Renal cortical epithelial cell (primary cell): ENCODE results near the gene DRAXIN. TPM values are rescaled to one million over a fixed set of nuclear protein-coding genes. Genes with fewer than 3 reads are reported as not detected.

Experiments used
- DNase-seq: peaks from one replicate; pipeline ENCODE4 v3.0.0-alpha.2; 2011; ENCODE audit warnings: low read depth
- total RNA-seq: library from RNA; depleted of rRNA; stranded (reverse); fragments of >200 nt; gene quantifications from 2 replicates; pipeline ENCODE4 v1.2.3, GENCODE V29; 2014

Gene DRAXIN
- total RNA-seq, 1 donor from 2014 or later, result 0.05 TPM

DNA sequence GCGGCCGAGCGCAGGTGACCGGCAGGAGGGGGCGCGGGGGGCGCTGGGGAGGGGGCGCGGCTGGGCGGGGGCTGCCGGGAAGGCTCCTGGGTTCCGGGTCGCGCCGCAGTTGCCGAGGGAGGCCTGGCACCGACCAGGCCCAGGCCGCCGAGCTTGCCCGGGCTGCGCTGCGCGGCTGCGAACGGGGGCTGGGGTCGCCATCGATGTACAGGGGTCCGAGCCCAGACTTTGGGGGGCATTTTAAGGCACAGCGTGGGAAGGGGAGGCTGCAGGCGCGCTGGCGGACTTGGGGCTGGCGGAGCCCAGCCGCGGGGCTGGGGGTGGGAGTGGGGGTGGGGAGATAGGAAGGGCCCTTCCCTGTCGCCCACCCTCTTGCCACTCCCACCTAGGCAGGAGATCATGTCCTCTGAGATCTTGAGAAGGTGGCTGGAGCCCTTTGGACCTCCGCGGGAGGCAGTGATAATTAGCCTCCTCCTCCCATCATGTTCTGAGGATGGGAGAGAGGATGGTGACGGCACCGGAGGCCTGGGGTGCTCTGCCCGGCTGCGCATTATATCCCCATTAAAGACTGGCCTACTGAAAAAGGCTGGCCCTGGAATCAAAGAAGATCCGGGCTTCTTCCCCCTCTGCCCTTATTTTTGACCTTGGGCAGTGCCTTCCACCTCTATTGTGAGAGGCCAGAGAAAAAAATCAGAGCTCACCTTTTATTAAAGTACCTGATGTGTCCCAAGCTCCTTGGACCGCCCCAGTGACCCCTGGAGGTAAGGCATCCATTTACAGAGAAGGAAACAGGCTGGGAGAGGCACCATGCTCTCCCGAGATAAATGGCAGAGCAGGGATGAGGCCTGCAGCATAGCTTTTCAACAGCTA is 36.3 kb upstream of the DRAXIN start:
- no peak for DNase-seq

DNA sequence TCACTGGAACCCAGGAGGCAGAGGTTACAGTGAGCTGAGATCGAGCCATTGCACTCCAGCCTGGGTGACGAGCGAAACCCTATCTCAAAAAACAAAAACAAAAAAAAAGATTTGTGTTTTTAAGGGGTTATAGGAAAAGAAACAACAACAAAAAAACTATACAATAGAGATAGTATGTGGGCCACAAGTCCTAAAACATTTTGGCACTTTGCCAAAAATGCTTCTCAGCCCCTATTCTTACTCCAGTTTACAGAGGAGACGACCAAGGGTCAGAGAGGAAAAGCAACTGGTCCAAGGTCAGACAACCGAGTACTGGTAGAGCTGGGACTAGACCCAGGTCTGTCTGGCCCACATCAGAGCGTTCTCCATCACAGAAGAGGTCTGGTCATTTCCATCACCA is 33.9 kb upstream of the DRAXIN start:
- DNase-seq, result no peak

GRCh38 chr1:11658542-11658941 is 33.0 kb upstream of the DRAXIN start:
- DNase-seq, result no peak

- DNase-seq, result no peak
These were observed 31.8 kb upstream of the DRAXIN start for GRCh38 chr1:11659748-11660147.

DNA sequence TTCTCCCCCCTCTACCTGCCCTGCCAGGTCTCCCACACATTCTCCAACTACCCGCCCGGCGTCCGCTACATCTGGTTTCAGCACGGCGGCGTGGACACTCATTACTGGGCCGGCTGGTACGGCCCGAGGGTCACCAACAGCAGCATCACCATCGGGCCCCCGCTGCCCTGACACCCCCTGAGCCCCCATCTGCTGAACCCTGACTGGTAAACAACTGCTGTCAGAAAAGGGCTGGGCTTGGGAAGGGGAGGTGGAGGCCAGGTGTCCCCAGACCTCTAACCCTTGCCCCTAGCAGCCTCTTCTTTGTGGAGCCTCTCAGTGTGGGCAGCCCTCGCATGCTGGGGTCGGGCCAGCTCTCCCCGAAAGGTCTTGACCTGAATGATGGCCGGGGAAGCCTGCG is 30.4 kb upstream of the DRAXIN start:
- DNase-seq, result no peak

DNA sequence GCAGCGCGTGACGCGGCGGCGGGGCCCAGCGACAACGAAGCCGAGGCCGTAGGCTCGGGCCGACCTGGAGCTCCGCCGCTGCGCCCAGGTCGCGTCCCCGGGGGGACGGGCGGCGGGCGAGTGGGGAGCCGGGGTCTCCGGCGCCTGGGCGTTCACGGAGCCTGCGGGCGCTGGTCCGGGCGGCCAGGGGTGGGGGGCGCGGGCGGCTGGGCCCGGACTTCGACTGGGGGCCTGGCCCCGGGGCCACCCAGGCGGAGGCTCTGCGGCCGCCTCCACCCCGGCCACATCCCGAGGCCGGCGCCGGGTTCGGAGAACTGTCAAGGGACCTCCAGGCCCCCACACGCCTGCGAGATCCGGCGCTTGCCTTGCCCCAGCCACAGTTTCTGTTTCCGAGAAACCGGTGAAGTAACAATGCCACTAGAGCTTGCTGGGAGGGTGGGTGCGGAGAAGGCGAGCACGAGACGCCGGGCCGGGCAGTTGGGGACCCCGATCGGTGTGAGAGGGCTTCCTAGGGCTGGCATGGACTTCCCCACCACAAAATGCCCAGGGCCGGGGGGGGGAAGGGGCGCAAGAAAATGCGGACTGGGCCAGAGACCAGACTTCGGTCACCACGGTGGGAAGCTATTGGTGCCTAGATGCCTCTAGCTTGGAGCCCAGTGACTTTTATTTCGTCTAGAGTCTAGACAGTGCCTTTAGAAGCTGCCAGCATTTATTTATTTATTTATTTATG is 27.0 kb upstream of the DRAXIN start:
- DNase-seq, result no peak

DNA sequence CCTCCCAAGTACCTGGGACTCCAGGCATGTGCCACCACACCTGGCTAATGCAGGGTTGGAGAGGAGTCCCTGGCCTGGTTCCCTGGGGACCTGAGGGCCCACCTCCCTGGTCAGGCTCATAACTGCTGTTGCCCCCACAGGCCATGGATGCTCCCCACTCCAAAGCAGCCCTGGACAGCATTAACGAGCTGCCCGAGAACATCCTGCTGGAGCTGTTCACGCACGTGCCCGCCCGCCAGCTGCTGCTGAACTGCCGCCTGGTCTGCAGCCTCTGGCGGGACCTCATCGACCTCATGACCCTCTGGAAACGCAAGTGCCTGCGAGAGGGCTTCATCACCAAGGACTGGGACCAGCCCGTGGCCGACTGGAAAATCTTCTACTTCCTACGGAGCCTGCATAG is 23.0 kb upstream of the DRAXIN start:
- DNase-seq, result no peak

- DNase-seq, result no peak
These were observed 20.8 kb upstream of the DRAXIN start for GRCh38 chr1:11670747-11671146.

- DNase-seq, result no peak
These were observed 20.3 kb upstream of the DRAXIN start for GRCh38 chr1:11671205-11671543.

GRCh38 chr1:11671544-11672286 is 19.8 kb upstream of the DRAXIN start:
- no peak for DNase-seq

GRCh38 chr1:11673089-11673769 is 18.3 kb upstream of the DRAXIN start:
- no peak for DNase-seq

GRCh38 chr1:11674488-11674887 is 17.0 kb upstream of the DRAXIN start:
- DNase-seq, result no peak

DNA sequence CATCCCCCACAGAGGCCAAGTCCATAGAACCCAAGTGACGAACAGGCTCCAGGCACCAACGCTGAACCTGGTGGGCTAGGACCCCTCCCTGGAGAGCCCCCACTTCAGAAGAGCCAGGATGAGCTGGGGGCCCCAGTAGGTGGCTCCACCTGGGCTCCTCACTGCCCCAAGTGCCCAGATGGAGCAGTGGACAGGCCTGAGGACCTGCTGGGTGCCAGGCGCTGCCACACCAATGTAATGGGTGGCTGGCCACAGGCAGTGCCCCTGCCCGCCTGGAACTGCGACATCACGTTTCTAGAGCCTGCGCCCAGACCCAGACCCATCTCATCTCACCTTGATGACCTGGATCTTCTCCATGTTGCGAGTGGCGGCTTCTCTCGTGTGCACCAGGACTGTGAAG is 16.2 kb upstream of the DRAXIN start:
- DNase-seq, result no peak

DNA sequence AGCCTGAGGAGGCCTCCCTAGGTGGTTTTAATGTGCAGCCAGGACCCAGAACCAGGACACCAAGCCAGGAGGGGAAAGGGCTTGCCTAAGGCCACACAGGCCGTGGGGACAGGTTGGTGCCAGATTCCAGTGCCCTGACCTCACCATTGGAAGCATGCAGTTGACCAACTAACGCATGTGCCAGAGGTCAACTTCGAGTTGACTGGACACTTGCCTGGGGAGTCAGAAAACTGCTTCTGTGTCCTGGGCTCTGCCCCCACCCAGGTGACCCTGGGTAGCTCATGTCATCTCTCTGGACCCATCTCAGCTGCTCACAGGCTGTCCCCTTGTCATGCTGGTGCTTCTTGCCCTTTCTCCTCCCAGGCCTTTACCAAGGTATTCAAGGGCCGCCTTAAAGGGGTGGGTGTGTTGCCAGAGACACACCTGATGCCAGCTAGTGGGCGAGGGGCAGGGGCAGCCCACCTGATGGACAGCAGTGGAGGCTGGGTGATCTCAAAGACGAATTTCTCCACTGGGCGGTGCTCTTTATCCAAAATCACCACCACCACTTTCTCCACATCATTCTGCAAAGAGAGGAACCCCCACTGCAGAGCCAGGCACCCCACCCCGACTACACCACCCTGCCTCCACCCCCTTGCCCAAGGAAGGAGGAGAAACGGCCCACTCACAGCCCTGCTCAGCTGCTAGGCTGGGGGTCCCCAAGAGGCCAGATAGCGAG is 15.0 kb upstream of the DRAXIN start:
- no peak for DNase-seq

- no peak for DNase-seq
These were observed 13.1 kb upstream of the DRAXIN start for GRCh38 chr1:11678442-11678841.

GRCh38 chr1:11680270-11681070 is 11.0 kb upstream of the DRAXIN start:
- peak; percentile 6 for DNase-seq

DNA sequence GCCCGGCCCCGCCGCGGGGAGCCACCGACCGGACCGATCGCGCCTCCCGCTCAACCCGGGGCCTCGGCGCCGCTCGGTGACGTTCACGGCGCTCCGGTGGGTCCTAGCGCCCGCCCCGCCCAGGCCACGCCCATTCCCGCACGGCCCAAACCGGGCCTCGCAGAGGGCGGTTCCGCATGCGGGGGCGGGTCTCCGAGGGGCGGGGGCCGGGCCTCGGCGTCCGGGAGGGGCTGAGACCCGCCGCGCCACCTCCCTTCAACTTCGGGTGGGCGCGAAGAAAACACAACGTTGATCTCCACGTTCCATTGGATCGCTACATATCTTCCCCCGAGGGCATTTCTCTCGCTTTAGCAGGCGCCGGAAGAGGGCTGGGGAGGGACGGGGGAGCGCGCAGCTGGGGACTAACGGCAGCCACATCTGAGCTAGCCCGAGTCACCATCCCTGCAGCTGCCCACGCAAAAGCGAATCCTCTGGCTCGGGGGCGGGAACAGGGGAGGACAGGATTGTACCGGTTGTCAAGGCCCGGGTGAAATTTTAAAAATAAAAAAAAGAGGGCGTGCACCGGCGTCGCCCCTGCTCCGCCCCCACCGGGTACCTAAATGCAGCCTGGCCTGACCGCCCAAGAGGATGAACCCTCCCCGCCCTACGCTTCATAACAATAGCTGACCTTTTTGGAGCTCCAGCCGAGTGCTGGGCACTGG is 10.3 kb upstream of the DRAXIN start, which contains the start of gene MAD2L2:
TSS of gene MAD2L2 (minus strand) at position 78 of the 701 bp plus-strand sequence. CDS start 547 bp downstream, outside the sequence.
- peak; percentile 43 for DNase-seq

GRCh38 chr1:11682287-11682771 is 9.2 kb upstream of the DRAXIN start:
- DNase-seq, result no peak

GRCh38 chr1:11682799-11683198 is 8.7 kb upstream of the DRAXIN start:
- no peak for DNase-seq

GRCh38 chr1:11684070-11684469 is 7.4 kb upstream of the DRAXIN start:
- no peak for DNase-seq
